ENCODE data around the gene PTPN1.
A peak's percentile ranks its signal among the peaks of the same experiment; 100 is the strongest.

The PTPN1 gene

GRCh38 chr20:50467718-50468356 lies 42.3 kb upstream of the PTPN1 start:
- H3K36me3 ChIP-seq (ENCODE audit: insufficient read depth, low read length), result no peaks in the 10 kb centered on the region
- no peak overlapping the region for H3K4me2 ChIP-seq (ENCODE audit: low read length)
- no peaks in the 10 kb centered on the region for H3K9me2 ChIP-seq (ENCODE audit: low read depth, low read length)
- no peaks in the 10 kb centered on the region; the same call in 1 of the 2 replicates for H3K27me3 ChIP-seq (ENCODE audit: insufficient read depth, low read length)
- no peak for TF ChIP-seq CTCF (IDR thresholded peaks at IDR 0.05; ENCODE audit: low read length)
- TF ChIP-seq EZH2 (IDR thresholded peaks at IDR 0.05; ENCODE audit: borderline replicate concordance, low read length), result no peak
- H3K79me2 ChIP-seq (ENCODE audit: insufficient read depth, low read length), result no peaks in the 10 kb centered on the region
- H3K9me3 ChIP-seq (ENCODE audit: low read length), result no peaks in the 10 kb centered on the region
- H3F3A ChIP-seq (ENCODE audit: insufficient read depth, low read length), result no peaks in the 10 kb centered on the region
- H2AFZ ChIP-seq (ENCODE audit: low read length), result peak overlapping the region; percentile 42; the same call in 1 of the 2 replicates
- H3K4me1 ChIP-seq (ENCODE audit: insufficient read depth, low read length, severe bottlenecking), result no peaks in the 10 kb centered on the region
- no peak overlapping the region for H3K27ac ChIP-seq (ENCODE audit: low read depth, low read length, poor library complexity, severe bottlenecking)
- H3K9ac ChIP-seq (ENCODE audit: low read length), result no peak overlapping the region
- no peaks in the 10 kb centered on the region for H4K20me1 ChIP-seq (ENCODE audit: insufficient read depth, low read length)
- no peak overlapping the region for H3K4me3 ChIP-seq (ENCODE audit: low read depth, low read length, poor library complexity, severe bottlenecking)

- Histone ChIP-seq H3K36me3 (ENCODE audit: insufficient read depth, low read length) (no peaks in the 10 kb centered on the region), H3F3A (ENCODE audit: insufficient read depth, low read length) (no peaks in the 10 kb centered on the region), H3K9ac (ENCODE audit: low read length) (no peak overlapping the region), H3K79me2 (ENCODE audit: insufficient read depth, low read length) (no peaks in the 10 kb centered on the region), H3K9me3 (ENCODE audit: low read length) (no peaks in the 10 kb centered on the region), H3K4me2 (ENCODE audit: low read length) (no peak overlapping the region), H3K9me2 (ENCODE audit: low read depth, low read length) (no peaks in the 10 kb centered on the region), H4K20me1 (ENCODE audit: insufficient read depth, low read length) (no peaks in the 10 kb centered on the region), H2AFZ (ENCODE audit: low read length) (peak overlapping the region; percentile 42; the same call in 1 of the 2 replicates), H3K27me3 (ENCODE audit: insufficient read depth, low read length) (no peaks in the 10 kb centered on the region; the same call in 1 of the 2 replicates), H3K27ac (ENCODE audit: low read depth, low read length, poor library complexity, severe bottlenecking) (no peak overlapping the region), H3K4me3 (ENCODE audit: low read depth, low read length, poor library complexity, severe bottlenecking) (no peak overlapping the region), H3K4me1 (ENCODE audit: insufficient read depth, low read length, severe bottlenecking) (no peaks in the 10 kb centered on the region)
- TF ChIP-seq EZH2 (IDR thresholded peaks at IDR 0.05; ENCODE audit: borderline replicate concordance, low read length), result no peak
- TF ChIP-seq CTCF (IDR thresholded peaks at IDR 0.05; ENCODE audit: low read length), result no peak
Observed at GRCh38 chr20:50468378-50468798, 41.8 kb upstream of the PTPN1 start.

GRCh38 chr20:50469176-50469723 lies 40.9 kb upstream of the PTPN1 start:
- H3K36me3 ChIP-seq (ENCODE audit: insufficient read depth, low read length), result no peaks in the 10 kb centered on the region
- H3K4me3 ChIP-seq (ENCODE audit: low read depth, low read length, poor library complexity, severe bottlenecking), result no peak overlapping the region
- H3K27me3 ChIP-seq (ENCODE audit: insufficient read depth, low read length), result no peaks in the 10 kb centered on the region; the same call in 1 of the 2 replicates
- H3K4me2 ChIP-seq (ENCODE audit: low read length), result no peak overlapping the region
- no peaks in the 10 kb centered on the region for H4K20me1 ChIP-seq (ENCODE audit: insufficient read depth, low read length)
- H3K9ac ChIP-seq (ENCODE audit: low read length), result no peak overlapping the region
- no peaks in the 10 kb centered on the region for H3K79me2 ChIP-seq (ENCODE audit: insufficient read depth, low read length)
- H3K9me2 ChIP-seq (ENCODE audit: low read depth, low read length), result no peaks in the 10 kb centered on the region
- H3F3A ChIP-seq (ENCODE audit: insufficient read depth, low read length), result no peaks in the 10 kb centered on the region
- H3K4me1 ChIP-seq (ENCODE audit: insufficient read depth, low read length, severe bottlenecking), result no peaks in the 10 kb centered on the region
- no peaks in the 10 kb centered on the region for H3K9me3 ChIP-seq (ENCODE audit: low read length)
- no peak overlapping the region for H3K27ac ChIP-seq (ENCODE audit: low read depth, low read length, poor library complexity, severe bottlenecking)
- TF ChIP-seq CTCF (IDR thresholded peaks at IDR 0.05; ENCODE audit: low read length) (no peak), EZH2 (IDR thresholded peaks at IDR 0.05; ENCODE audit: borderline replicate concordance, low read length) (no peak)
- H2AFZ ChIP-seq (ENCODE audit: low read length), result no peak overlapping the region
